Inferior parietal cortex (tissue), 1 donor: Measurements from ENCODE around the gene MAP3K1.
"Not testable (repeated sequence)": the region's sequence is repeated elsewhere in the genome, so short reads cannot be mapped to it uniquely, and the experiment has no call there.

Experiments
- DNase-seq: peaks from one replicate; pipeline ENCODE4 v3.0.0-alpha.2; 2016; ENCODE audit errors: extremely low spot score

MAP3K1 gene

GRCh38 chr5:56814963-56815657 is at the start of gene MAP3K1:
TSS of gene MAP3K1 (plus strand) at chr5:56815549. CDS start at chr5:56815574, 25 bp downstream.
- peak; percentile 74 for DNase-seq

- no peak for DNase-seq
Measured at GRCh38 chr5:56766926-56767325, 48.4 kb upstream of the MAP3K1 start.

- no peak for DNase-seq
Measured at GRCh38 chr5:56769875-56770604, 45.3 kb upstream of the MAP3K1 start.

GRCh38 chr5:56772767-56773166 is 42.6 kb upstream of the MAP3K1 start:
- no peak for DNase-seq

GRCh38 chr5:56774957-56775356 is 40.4 kb upstream of the MAP3K1 start:
- no peak for DNase-seq

- not testable (repeated sequence) for DNase-seq
Measured at GRCh38 chr5:56776212-56776846, 39.0 kb upstream of the MAP3K1 start.

GRCh38 chr5:56783261-56783660 is 32.1 kb upstream of the MAP3K1 start:
- no peak for DNase-seq

GRCh38 chr5:56786346-56786745 is 29.0 kb upstream of the MAP3K1 start:
- no peak for DNase-seq

GRCh38 chr5:56791396-56791795 is 24.0 kb upstream of the MAP3K1 start:
- no peak for DNase-seq

- DNase-seq = no peak
Measured at GRCh38 chr5:56798521-56798920, 16.8 kb upstream of the MAP3K1 start.

GRCh38 chr5:56800186-56800585 is 15.2 kb upstream of the MAP3K1 start:
- no peak for DNase-seq

GRCh38 chr5:56801256-56801655 is 14.1 kb upstream of the MAP3K1 start:
- DNase-seq = no peak

GRCh38 chr5:56802205-56802604 is 13.1 kb upstream of the MAP3K1 start:
- DNase-seq = no peak

GRCh38 chr5:56803025-56803424 is 12.3 kb upstream of the MAP3K1 start:
- no peak for DNase-seq

GRCh38 chr5:56803894-56804293 is 11.5 kb upstream of the MAP3K1 start:
- DNase-seq = no peak

GRCh38 chr5:56807679-56808078 is 7.7 kb upstream of the MAP3K1 start:
- DNase-seq = no peak

- DNase-seq = no peak
Measured at GRCh38 chr5:56808211-56808610, 7.1 kb upstream of the MAP3K1 start.

- DNase-seq = no peak
Measured at GRCh38 chr5:56810826-56811225, 4.5 kb upstream of the MAP3K1 start.

GRCh38 chr5:56812110-56812509 is 3.2 kb upstream of the MAP3K1 start:
- no peak for DNase-seq

- DNase-seq = no peak
Measured at GRCh38 chr5:56813302-56813701, 2.0 kb upstream of the MAP3K1 start.

- DNase-seq = no peak
Measured at GRCh38 chr5:56814361-56814962, 887 bp upstream of the MAP3K1 start.
